MM.1S (cell line): ENCODE measurements around the gene MS4A1.

Source experiments
- CTCF ChIP-seq: fragments of 300-600 bp; sonication (generic); IDR thresholded peaks from 2 replicates; pipeline ENCODE4 v1.5.1; 2016; ENCODE audit warnings: antibody characterized with exemption, low read length, mixed read lengths
- EZH2 ChIP-seq: fragments of 300-600 bp; sonication (generic); optimal IDR thresholded peaks from 2 replicates; pipeline ENCODE3; 2017; ENCODE audit warnings: low read depth, mild to moderate bottlenecking, antibody characterized with exemption, low read length, mixed read lengths

DNA sequence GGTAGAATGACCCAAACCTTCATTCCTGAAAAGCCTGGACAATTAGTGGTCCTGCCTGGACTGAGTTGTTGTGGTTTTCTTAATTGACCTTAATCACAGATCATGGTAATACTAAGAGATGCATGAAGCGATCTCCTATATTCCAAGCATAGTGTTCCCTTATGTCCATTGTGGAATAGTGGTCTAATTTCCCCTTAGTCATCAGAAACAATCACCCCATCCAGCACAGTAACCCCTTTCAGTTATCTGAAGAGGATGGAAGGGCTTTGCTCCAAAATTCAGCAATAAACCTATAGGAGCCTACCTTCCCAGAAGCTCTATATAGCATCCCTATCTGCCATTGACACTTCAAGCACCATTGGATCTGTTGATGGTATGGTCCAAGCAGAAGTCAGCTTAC is 33.0 kb upstream of the MS4A1 start:
- no peak for TF ChIP-seq CTCF
- TF ChIP-seq EZH2, result no peak
